Transverse colon (tissue), 3 donors: ENCODE results near the gene ANKZF1.

Experiments
- EP300 ChIP-seq: sonication (generic); formaldehyde crosslinking; IDR thresholded peaks from one replicate; pipeline ENCODE4 v1.6.1; 2017; ENCODE audit warnings: antibody characterized with exemption, low read depth
- TF ChIP-seq, protein P1 (sequence below), 5 experiments: fragments of 200-600 bp in 3 of 5; fragments of 450-650 bp in 2 of 5; sonication (generic) in 3 of 5; IDR thresholded peaks; 1 replicate in 2 of 5; 2 replicates in 3 of 5; pipeline ENCODE4 v1.5.1; 2016 to 2017; ENCODE audit warnings: antibody characterized with exemption in 5 of 5, inconsistent platforms in 3 of 5, mild to moderate bottlenecking in 2 of 5, moderate library complexity in 1 of 5

DNA sequence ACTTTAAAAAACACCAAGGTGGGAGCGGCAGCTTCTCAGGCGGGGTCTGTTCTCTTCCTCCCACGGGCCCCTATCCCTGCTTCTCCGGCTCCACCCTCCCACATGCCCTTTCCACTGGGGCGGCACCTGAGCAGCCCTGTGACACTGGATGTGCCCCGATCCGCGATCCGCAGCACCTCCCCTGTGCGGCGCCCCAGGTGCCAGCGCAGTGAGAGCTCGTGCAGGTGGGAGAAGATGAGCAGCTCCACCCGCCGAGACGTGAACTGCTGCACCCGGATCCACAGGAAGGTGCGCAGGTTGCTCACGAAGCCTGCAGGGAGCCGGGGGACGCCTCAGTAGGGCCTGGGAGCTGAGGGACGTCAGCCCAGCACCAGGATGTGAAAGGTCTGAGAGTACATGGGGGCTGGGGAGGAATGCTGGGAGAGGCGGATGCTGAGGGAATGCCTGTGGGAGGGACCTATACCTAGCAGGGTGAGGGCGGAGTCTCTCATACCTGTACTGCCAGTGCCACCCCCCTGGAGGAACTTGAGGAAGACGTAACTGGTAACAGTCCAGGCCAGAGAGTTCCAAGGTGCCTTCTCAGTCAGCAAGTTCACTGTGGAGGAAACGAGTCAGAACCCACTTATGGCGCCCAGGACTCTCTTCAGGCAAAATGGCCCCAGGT, 13.6 kb upstream of the ANKZF1 start:
- TF ChIP-seq EP300 = no peak
- TF ChIP-seq, protein P1, sequence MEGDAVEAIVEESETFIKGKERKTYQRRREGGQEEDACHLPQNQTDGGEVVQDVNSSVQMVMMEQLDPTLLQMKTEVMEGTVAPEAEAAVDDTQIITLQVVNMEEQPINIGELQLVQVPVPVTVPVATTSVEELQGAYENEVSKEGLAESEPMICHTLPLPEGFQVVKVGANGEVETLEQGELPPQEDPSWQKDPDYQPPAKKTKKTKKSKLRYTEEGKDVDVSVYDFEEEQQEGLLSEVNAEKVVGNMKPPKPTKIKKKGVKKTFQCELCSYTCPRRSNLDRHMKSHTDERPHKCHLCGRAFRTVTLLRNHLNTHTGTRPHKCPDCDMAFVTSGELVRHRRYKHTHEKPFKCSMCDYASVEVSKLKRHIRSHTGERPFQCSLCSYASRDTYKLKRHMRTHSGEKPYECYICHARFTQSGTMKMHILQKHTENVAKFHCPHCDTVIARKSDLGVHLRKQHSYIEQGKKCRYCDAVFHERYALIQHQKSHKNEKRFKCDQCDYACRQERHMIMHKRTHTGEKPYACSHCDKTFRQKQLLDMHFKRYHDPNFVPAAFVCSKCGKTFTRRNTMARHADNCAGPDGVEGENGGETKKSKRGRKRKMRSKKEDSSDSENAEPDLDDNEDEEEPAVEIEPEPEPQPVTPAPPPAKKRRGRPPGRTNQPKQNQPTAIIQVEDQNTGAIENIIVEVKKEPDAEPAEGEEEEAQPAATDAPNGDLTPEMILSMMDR (IDR thresholded peaks at IDR 0.05) = no peak
